GM23338 (cell line): ENCODE data around the gene PAQR9.

Experiments used
- CREB1 ChIP-seq: fragments of 250-450 bp; sonication (Bioruptor Pico); IDR thresholded peaks from 2 replicates; pipeline ENCODE4 v1.5.0; 2020; ENCODE audit warnings: low read depth, mild to moderate bottlenecking, moderate library complexity
- EZH2 ChIP-seq: fragments of 200-600 bp; sonication (generic); IDR thresholded peaks from one replicate; pipeline ENCODE4 v1.8.0; 2017; ENCODE audit warnings: antibody characterized with exemption, mild to moderate bottlenecking, low read depth; ENCODE audit not compliant: unreplicated experiment
- EZH2phosphoT487 ChIP-seq: fragments of 200-600 bp; sonication (generic); IDR thresholded peaks from one replicate; pipeline ENCODE4 v1.8.1; 2018; ENCODE audit warnings: antibody characterized with exemption; ENCODE audit not compliant: unreplicated experiment
- JUNB ChIP-seq: IDR thresholded peaks from one replicate; pipeline ENCODE4 v1.6.1; 2016; ENCODE audit warnings: antibody characterized with exemption; ENCODE audit not compliant: unreplicated experiment
- NANOG ChIP-seq: IDR thresholded peaks from 2 replicates; pipeline ENCODE4 v1.6.1; 2016; ENCODE audit warnings: antibody characterized with exemption, borderline replicate concordance
- POLR2AphosphoS5 ChIP-seq: IDR thresholded peaks from 2 replicates; pipeline ENCODE4 v1.6.1; 2016; ENCODE audit warnings: antibody characterized with exemption, low read depth
- STAT1 ChIP-seq: IDR thresholded peaks from one replicate; pipeline ENCODE4 v1.6.1; 2016; ENCODE audit warnings: antibody characterized with exemption; ENCODE audit not compliant: unreplicated experiment
- ZNF114 ChIP-seq: fragments of 250-450 bp; sonication (Bioruptor Pico); IDR thresholded peaks from 2 replicates; pipeline ENCODE4 v1.5.0; 2020; ENCODE audit warnings: mild to moderate bottlenecking, moderate library complexity
- TF ChIP-seq, protein P1 (sequence below): fragments of 250-450 bp; sonication (Bioruptor Pico); IDR thresholded peaks from 2 replicates; pipeline ENCODE4 v1.5.0; 2020; ENCODE audit warnings: mild to moderate bottlenecking, moderate library complexity
- TF ChIP-seq, protein P2 (sequence below), 2 experiments: fragments of 200-600 bp in 1 of 2; sonication (generic) in 1 of 2; conservative IDR thresholded peaks; 2 replicates each; pipeline versions ENCODE4 v1.5.1 to v1.6.1; 2016 to 2017; ENCODE audit warnings: antibody characterized with exemption in 2 of 2, low read depth in 2 of 2, mild to moderate bottlenecking in 2 of 2, moderate library complexity in 1 of 2
- TF ChIP-seq, protein P3 (sequence below): IDR thresholded peaks from one replicate; pipeline ENCODE4 v1.6.1; 2018; ENCODE audit warnings: antibody characterized with exemption; ENCODE audit not compliant: unreplicated experiment
- TF ChIP-seq, protein P4 (sequence below): IDR thresholded peaks from 2 replicates; pipeline ENCODE4 v1.6.1; 2016; ENCODE audit warnings: antibody characterized with exemption

DNA sequence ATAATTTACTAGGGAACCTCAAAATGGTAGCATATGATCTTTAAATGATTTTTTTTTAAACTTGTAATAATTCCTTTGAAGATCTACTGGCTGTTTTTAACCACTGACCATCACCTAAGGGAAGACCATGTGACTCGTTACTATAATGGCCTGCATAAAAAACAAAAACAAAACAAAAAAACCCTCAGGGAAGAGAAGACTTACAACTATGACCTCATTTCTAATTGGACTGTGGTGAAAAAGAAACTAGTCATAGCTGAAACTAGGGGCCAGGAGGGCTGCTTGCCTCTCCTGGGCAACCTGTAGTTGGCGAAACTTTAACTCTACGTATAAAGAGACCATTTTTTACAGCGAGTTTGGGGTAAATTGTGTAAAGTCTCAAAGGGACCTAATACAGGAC lies 23.0 kb downstream of the PAQR9 start:
- TF ChIP-seq, protein P1, sequence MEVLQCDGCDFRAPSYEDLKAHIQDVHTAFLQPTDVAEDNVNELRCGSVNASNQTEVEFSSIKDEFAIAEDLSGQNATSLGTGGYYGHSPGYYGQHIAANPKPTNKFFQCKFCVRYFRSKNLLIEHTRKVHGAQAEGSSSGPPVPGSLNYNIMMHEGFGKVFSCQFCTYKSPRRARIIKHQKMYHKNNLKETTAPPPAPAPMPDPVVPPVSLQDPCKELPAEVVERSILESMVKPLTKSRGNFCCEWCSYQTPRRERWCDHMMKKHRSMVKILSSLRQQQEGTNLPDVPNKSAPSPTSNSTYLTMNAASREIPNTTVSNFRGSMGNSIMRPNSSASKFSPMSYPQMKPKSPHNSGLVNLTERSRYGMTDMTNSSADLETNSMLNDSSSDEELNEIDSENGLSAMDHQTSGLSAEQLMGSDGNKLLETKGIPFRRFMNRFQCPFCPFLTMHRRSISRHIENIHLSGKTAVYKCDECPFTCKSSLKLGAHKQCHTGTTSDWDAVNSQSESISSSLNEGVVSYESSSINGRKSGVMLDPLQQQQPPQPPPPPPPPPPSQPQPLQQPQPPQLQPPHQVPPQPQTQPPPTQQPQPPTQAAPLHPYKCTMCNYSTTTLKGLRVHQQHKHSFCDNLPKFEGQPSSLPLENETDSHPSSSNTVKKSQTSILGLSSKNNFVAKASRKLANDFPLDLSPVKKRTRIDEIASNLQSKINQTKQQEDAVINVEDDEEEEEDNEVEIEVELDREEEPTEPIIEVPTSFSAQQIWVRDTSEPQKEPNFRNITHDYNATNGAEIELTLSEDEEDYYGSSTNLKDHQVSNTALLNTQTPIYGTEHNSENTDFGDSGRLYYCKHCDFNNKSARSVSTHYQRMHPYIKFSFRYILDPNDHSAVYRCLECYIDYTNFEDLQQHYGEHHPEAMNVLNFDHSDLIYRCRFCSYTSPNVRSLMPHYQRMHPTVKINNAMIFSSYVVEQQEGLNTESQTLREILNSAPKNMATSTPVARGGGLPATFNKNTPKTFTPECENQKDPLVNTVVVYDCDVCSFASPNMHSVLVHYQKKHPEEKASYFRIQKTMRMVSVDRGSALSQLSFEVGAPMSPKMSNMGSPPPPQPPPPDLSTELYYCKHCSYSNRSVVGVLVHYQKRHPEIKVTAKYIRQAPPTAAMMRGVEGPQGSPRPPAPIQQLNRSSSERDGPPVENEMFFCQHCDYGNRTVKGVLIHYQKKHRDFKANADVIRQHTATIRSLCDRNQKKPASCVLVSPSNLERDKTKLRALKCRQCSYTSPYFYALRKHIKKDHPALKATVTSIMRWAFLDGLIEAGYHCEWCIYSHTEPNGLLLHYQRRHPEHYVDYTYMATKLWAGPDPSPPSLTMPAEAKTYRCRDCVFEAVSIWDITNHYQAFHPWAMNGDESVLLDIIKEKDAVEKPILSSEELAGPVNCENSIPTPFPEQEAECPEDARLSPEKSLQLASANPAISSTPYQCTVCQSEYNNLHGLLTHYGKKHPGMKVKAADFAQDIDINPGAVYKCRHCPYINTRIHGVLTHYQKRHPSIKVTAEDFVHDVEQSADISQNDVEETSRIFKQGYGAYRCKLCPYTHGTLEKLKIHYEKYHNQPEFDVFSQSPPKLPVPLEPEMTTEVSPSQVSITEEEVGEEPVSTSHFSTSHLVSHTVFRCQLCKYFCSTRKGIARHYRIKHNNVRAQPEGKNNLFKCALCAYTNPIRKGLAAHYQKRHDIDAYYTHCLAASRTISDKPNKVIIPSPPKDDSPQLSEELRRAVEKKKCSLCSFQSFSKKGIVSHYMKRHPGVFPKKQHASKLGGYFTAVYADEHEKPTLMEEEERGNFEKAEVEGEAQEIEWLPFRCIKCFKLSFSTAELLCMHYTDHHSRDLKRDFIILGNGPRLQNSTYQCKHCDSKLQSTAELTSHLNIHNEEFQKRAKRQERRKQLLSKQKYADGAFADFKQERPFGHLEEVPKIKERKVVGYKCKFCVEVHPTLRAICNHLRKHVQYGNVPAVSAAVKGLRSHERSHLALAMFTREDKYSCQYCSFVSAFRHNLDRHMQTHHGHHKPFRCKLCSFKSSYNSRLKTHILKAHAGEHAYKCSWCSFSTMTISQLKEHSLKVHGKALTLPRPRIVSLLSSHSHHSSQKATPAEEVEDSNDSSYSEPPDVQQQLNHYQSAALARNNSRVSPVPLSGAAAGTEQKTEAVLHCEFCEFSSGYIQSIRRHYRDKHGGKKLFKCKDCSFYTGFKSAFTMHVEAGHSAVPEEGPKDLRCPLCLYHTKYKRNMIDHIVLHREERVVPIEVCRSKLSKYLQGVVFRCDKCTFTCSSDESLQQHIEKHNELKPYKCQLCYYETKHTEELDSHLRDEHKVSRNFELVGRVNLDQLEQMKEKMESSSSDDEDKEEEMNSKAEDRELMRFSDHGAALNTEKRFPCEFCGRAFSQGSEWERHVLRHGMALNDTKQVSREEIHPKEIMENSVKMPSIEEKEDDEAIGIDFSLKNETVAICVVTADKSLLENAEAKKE: no peak
- no peak for TF ChIP-seq POLR2AphosphoS5
- TF ChIP-seq, protein P2, sequence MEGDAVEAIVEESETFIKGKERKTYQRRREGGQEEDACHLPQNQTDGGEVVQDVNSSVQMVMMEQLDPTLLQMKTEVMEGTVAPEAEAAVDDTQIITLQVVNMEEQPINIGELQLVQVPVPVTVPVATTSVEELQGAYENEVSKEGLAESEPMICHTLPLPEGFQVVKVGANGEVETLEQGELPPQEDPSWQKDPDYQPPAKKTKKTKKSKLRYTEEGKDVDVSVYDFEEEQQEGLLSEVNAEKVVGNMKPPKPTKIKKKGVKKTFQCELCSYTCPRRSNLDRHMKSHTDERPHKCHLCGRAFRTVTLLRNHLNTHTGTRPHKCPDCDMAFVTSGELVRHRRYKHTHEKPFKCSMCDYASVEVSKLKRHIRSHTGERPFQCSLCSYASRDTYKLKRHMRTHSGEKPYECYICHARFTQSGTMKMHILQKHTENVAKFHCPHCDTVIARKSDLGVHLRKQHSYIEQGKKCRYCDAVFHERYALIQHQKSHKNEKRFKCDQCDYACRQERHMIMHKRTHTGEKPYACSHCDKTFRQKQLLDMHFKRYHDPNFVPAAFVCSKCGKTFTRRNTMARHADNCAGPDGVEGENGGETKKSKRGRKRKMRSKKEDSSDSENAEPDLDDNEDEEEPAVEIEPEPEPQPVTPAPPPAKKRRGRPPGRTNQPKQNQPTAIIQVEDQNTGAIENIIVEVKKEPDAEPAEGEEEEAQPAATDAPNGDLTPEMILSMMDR (conservative IDR thresholded peaks at IDR 0.05; ENCODE audit: low read depth in 2 of 2): no peak
- TF ChIP-seq, protein P3, sequence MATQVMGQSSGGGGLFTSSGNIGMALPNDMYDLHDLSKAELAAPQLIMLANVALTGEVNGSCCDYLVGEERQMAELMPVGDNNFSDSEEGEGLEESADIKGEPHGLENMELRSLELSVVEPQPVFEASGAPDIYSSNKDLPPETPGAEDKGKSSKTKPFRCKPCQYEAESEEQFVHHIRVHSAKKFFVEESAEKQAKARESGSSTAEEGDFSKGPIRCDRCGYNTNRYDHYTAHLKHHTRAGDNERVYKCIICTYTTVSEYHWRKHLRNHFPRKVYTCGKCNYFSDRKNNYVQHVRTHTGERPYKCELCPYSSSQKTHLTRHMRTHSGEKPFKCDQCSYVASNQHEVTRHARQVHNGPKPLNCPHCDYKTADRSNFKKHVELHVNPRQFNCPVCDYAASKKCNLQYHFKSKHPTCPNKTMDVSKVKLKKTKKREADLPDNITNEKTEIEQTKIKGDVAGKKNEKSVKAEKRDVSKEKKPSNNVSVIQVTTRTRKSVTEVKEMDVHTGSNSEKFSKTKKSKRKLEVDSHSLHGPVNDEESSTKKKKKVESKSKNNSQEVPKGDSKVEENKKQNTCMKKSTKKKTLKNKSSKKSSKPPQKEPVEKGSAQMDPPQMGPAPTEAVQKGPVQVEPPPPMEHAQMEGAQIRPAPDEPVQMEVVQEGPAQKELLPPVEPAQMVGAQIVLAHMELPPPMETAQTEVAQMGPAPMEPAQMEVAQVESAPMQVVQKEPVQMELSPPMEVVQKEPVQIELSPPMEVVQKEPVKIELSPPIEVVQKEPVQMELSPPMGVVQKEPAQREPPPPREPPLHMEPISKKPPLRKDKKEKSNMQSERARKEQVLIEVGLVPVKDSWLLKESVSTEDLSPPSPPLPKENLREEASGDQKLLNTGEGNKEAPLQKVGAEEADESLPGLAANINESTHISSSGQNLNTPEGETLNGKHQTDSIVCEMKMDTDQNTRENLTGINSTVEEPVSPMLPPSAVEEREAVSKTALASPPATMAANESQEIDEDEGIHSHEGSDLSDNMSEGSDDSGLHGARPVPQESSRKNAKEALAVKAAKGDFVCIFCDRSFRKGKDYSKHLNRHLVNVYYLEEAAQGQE: no peak
- no peak for TF ChIP-seq CREB1 (CRISPR knock-in tag)
- no peak for TF ChIP-seq EZH2
- TF ChIP-seq EZH2phosphoT487: no peak
- no peak for TF ChIP-seq ZNF114
- TF ChIP-seq JUNB: no peak
- TF ChIP-seq, protein P4, sequence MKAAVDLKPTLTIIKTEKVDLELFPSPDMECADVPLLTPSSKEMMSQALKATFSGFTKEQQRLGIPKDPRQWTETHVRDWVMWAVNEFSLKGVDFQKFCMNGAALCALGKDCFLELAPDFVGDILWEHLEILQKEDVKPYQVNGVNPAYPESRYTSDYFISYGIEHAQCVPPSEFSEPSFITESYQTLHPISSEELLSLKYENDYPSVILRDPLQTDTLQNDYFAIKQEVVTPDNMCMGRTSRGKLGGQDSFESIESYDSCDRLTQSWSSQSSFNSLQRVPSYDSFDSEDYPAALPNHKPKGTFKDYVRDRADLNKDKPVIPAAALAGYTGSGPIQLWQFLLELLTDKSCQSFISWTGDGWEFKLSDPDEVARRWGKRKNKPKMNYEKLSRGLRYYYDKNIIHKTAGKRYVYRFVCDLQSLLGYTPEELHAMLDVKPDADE: no peak
- no peak for TF ChIP-seq STAT1
- no peak for TF ChIP-seq NANOG
